ENCODE data around the gene CYLC1.

DNA sequence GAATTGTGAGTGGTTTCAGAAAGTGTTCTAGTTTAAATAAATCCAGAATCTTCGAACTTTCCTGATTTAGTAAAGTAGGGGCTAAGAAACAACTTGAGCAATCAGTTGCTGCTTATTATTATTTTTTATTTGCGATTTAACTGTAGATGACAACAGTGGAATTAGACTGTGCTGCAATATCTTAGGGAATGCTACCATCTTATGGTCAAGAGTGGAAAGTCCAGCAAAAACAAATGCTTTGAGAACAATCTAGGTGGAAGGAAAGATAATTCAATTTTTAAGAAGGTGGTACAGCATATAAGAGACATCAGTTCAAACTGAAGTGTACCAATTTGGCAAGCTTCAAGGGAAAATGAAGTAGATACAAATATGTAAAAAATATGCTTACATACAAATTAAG is 73.3 kb downstream of the CYLC1 start:
- TF ChIP-seq, protein P1, sequence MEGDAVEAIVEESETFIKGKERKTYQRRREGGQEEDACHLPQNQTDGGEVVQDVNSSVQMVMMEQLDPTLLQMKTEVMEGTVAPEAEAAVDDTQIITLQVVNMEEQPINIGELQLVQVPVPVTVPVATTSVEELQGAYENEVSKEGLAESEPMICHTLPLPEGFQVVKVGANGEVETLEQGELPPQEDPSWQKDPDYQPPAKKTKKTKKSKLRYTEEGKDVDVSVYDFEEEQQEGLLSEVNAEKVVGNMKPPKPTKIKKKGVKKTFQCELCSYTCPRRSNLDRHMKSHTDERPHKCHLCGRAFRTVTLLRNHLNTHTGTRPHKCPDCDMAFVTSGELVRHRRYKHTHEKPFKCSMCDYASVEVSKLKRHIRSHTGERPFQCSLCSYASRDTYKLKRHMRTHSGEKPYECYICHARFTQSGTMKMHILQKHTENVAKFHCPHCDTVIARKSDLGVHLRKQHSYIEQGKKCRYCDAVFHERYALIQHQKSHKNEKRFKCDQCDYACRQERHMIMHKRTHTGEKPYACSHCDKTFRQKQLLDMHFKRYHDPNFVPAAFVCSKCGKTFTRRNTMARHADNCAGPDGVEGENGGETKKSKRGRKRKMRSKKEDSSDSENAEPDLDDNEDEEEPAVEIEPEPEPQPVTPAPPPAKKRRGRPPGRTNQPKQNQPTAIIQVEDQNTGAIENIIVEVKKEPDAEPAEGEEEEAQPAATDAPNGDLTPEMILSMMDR (IDR thresholded peaks at IDR 0.05) = no peak
- TF ChIP-seq POLR2A (IDR thresholded peaks at IDR 0.05) = no peak

Data from uterus (tissue), 2 donors.